ENCODE results near the gene PPM1F. TPM values are rescaled to one million over a fixed set of nuclear protein-coding genes. Genes with fewer than 3 reads are reported as not detected.

Gene PPM1F
- total RNA-seq, 1 donor from 2014 or later: 40.1 TPM

DNA sequence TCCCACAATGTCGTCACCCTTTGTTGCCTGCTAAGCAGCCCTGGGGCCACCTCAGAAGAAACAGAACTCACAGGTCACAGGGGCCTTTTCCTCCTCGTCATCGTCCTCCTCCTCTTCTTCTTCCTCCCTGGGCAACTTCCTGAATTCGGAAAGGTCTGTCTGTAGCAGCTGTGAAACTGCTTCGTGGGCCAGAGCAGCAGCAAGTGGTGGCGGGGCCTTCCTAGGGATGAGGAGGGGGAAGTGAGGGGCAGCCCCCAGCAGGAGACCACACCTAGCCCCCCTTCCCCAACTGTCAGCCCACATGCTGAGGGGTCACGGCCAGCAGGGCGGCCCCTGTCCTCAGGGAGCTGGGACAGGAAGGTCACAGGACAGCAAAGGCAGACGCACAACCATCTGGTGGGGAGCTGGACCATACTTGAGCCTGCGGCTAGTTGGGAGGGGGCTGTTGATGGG, 13.2 kb downstream of the PPM1F start:
- Mint-ChIP-seq H3K36me3 (ENCODE audit: unreplicated experiment) (no peaks in the 10 kb centered on the region), H3K4me3 (ENCODE audit: unreplicated experiment) (peak overlapping the region; percentile 78), H3K27me3 (ENCODE audit: unreplicated experiment) (peaks cover 24% of the 10 kb centered on the region), H3K27ac (ENCODE audit: unreplicated experiment) (peak overlapping the region; percentile 98), H3K4me1 (ENCODE audit: low read depth, unreplicated experiment) (peaks cover 50% of the 10 kb centered on the region), H3K9me3 (ENCODE audit: unreplicated experiment) (peaks cover 37% of the 10 kb centered on the region)
- peak; percentile 74 for DNase-seq
- TF ChIP-seq, protein P1, sequence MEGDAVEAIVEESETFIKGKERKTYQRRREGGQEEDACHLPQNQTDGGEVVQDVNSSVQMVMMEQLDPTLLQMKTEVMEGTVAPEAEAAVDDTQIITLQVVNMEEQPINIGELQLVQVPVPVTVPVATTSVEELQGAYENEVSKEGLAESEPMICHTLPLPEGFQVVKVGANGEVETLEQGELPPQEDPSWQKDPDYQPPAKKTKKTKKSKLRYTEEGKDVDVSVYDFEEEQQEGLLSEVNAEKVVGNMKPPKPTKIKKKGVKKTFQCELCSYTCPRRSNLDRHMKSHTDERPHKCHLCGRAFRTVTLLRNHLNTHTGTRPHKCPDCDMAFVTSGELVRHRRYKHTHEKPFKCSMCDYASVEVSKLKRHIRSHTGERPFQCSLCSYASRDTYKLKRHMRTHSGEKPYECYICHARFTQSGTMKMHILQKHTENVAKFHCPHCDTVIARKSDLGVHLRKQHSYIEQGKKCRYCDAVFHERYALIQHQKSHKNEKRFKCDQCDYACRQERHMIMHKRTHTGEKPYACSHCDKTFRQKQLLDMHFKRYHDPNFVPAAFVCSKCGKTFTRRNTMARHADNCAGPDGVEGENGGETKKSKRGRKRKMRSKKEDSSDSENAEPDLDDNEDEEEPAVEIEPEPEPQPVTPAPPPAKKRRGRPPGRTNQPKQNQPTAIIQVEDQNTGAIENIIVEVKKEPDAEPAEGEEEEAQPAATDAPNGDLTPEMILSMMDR (IDR thresholded peaks at IDR 0.05; ENCODE audit: partially characterized antibody, unreplicated experiment): no peak

DNA sequence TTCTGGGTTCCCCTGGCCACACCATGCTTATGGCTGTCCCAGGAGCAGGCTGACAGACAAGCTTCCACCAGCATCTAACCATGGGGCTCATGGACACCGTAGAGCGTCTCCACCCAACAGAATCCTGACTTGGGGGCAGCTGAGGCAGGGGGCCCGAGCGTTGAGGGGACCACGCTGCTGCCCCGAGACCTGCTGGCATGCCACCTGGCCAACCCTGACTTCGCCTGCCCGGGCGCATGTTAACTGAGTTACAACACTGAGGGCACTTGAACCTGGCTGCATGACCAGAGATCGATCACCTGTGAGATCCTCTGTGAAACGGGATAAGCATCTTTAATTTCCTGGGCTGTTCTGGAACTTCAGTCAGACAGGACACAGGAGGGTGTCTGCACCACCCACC, 13.7 kb downstream of the PPM1F start:
- Mint-ChIP-seq H3K27ac (ENCODE audit: unreplicated experiment) (peak overlapping the region; percentile 98), H3K4me1 (ENCODE audit: low read depth, unreplicated experiment) (peaks cover 51% of the 10 kb centered on the region), H3K27me3 (ENCODE audit: unreplicated experiment) (peaks cover 24% of the 10 kb centered on the region), H3K36me3 (ENCODE audit: unreplicated experiment) (no peaks in the 10 kb centered on the region), H3K9me3 (ENCODE audit: unreplicated experiment) (peaks cover 33% of the 10 kb centered on the region), H3K4me3 (ENCODE audit: unreplicated experiment) (peak overlapping the region; percentile 78)
- TF ChIP-seq, protein P1 (IDR thresholded peaks at IDR 0.05; ENCODE audit: partially characterized antibody, unreplicated experiment): no peak
- DNase-seq: no peak

DNA sequence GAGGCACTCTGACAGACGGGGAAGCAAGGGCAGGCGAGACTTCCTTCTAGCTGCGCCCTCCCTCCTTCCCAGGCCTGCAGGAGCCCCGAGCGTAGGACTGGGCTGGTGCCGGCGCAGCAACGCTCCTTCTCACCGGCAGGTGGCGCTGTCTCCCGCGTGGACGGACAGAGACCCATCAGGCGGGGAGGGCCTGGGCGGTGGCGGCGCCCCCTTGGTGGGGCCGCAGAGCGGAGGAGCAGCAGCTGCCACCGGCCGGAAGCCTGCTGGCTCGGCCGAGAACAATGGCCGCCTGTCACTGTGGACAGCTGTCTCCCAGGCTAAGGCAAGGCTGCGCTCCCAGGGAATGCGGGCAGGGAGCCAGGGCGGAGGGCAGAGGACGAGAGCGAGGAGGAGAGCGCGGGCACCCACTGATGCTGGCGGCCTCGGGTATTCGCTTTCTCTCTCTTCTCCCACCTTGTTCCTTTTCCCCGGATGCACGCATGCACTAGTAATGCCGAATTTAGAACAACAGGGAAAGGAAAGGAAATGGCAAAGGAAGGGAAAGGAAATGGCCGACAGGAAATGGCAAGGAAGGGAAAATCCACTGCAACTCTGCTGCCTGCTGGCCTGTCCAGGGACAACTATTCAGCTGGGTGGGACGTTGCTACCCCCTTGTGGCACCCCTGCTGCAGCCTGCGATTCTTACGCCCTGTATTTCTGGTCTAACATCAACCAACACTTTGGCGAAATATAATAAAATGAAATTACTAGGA, 14.4 kb downstream of the PPM1F start:
- peak overlapping the region; percentile 98 for H3K27ac Mint-ChIP-seq (ENCODE audit: unreplicated experiment)
- DNase-seq: peak; percentile 99
- peaks cover 24% of the 10 kb centered on the region for H3K27me3 Mint-ChIP-seq (ENCODE audit: unreplicated experiment)
- H3K4me3 Mint-ChIP-seq (ENCODE audit: unreplicated experiment): peak overlapping the region; percentile 78
- peaks cover 33% of the 10 kb centered on the region for H3K9me3 Mint-ChIP-seq (ENCODE audit: unreplicated experiment)
- TF ChIP-seq, protein P1 (IDR thresholded peaks at IDR 0.05; ENCODE audit: partially characterized antibody, unreplicated experiment): peak; percentile 100
- H3K4me1 Mint-ChIP-seq (ENCODE audit: low read depth, unreplicated experiment): peaks cover 53% of the 10 kb centered on the region
- H3K36me3 Mint-ChIP-seq (ENCODE audit: unreplicated experiment): no peaks in the 10 kb centered on the region

GRCh38 chr22:21937821-21938070, 14.9 kb downstream of the PPM1F start:
- Mint-ChIP-seq H3K27me3 (ENCODE audit: unreplicated experiment) (peaks cover 24% of the 10 kb centered on the region), H3K4me3 (ENCODE audit: unreplicated experiment) (peak overlapping the region; percentile 78), H3K9me3 (ENCODE audit: unreplicated experiment) (peaks cover 33% of the 10 kb centered on the region), H3K27ac (ENCODE audit: unreplicated experiment) (peak overlapping the region; percentile 98), H3K36me3 (ENCODE audit: unreplicated experiment) (no peaks in the 10 kb centered on the region), H3K4me1 (ENCODE audit: low read depth, unreplicated experiment) (peaks cover 52% of the 10 kb centered on the region)
- TF ChIP-seq, protein P1 (IDR thresholded peaks at IDR 0.05; ENCODE audit: partially characterized antibody, unreplicated experiment): no peak
- no peak for DNase-seq

GRCh38 chr22:21937041-21937820, 15.4 kb downstream of the PPM1F start:
- peaks cover 33% of the 10 kb centered on the region for H3K9me3 Mint-ChIP-seq (ENCODE audit: unreplicated experiment)
- peak overlapping the region; percentile 78 for H3K4me3 Mint-ChIP-seq (ENCODE audit: unreplicated experiment)
- TF ChIP-seq, protein P1 (IDR thresholded peaks at IDR 0.05; ENCODE audit: partially characterized antibody, unreplicated experiment): no peak
- peak overlapping the region; percentile 98 for H3K27ac Mint-ChIP-seq (ENCODE audit: unreplicated experiment)
- peaks cover 49% of the 10 kb centered on the region for H3K4me1 Mint-ChIP-seq (ENCODE audit: low read depth, unreplicated experiment)
- peaks cover 24% of the 10 kb centered on the region for H3K27me3 Mint-ChIP-seq (ENCODE audit: unreplicated experiment)
- H3K36me3 Mint-ChIP-seq (ENCODE audit: unreplicated experiment): no peaks in the 10 kb centered on the region
- peak; percentile 35 for DNase-seq
